ENCODE data around the gene SPAG4.

SPAG4 gene

DNA sequence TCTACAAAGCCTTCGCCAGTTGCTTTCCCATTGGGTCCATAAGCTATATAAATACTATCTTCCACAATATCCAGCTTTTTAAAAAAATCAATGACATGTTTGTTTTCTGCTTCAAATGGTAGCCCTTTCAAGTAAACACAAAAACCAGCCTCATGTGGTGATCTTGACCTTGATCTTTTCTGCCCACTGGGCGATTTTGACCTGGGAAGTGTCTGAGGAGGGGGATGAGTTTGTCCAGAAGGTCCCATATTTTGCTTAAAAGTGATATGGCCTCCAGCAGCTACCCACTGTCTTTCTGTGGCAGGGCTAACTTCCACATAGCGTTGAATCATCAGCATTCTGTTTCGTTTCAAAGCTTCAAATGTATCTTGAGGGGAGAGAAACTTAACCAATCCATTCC, 38.3 kb downstream of the SPAG4 start:
- peaks cover 62% of the 10 kb centered on the region for H3K36me3 ChIP-seq
- no peak overlapping the region for H3K27ac ChIP-seq
- H3K9me3 ChIP-seq (ENCODE audit: severe bottlenecking), result no peaks in the 10 kb centered on the region
- H3K4me3 ChIP-seq (ENCODE audit: low read depth, low read length), result no peak overlapping the region
- DNase-seq, result no peak
- no peaks in the 10 kb centered on the region for H3K27me3 ChIP-seq (ENCODE audit: insufficient read depth, low read depth, severe bottlenecking)
- TF ChIP-seq, protein P1, sequence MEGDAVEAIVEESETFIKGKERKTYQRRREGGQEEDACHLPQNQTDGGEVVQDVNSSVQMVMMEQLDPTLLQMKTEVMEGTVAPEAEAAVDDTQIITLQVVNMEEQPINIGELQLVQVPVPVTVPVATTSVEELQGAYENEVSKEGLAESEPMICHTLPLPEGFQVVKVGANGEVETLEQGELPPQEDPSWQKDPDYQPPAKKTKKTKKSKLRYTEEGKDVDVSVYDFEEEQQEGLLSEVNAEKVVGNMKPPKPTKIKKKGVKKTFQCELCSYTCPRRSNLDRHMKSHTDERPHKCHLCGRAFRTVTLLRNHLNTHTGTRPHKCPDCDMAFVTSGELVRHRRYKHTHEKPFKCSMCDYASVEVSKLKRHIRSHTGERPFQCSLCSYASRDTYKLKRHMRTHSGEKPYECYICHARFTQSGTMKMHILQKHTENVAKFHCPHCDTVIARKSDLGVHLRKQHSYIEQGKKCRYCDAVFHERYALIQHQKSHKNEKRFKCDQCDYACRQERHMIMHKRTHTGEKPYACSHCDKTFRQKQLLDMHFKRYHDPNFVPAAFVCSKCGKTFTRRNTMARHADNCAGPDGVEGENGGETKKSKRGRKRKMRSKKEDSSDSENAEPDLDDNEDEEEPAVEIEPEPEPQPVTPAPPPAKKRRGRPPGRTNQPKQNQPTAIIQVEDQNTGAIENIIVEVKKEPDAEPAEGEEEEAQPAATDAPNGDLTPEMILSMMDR (IDR thresholded peaks at IDR 0.05; ENCODE audit: low read depth, low read length), result no peak

DNA sequence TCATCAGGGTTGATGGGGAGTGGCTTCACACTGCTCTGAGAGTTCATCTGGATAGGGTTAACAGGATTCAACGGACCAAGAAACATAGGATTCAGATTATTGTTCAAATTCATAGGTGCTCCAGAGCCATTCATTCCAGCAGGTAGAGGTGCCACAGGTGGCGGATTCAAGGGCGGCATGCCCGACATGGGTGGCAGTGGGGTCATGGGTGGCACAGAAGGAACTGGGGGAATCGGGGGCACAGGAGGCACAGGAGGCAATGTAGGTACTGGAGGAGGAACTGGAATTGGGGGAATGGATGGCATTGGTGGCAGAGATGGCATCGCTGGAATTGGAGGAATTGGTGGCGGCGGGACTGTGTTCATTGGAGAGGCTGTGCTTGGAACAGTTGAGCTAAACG, 38.8 kb downstream of the SPAG4 start:
- Histone ChIP-seq H3K36me3 (peaks cover 58% of the 10 kb centered on the region), H3K4me3 (ENCODE audit: low read depth, low read length) (no peak overlapping the region), H3K27ac (no peak overlapping the region), H3K9me3 (ENCODE audit: severe bottlenecking) (no peaks in the 10 kb centered on the region), H3K27me3 (ENCODE audit: insufficient read depth, low read depth, severe bottlenecking) (no peaks in the 10 kb centered on the region)
- TF ChIP-seq, protein P1 (IDR thresholded peaks at IDR 0.05; ENCODE audit: low read depth, low read length), result no peak
- no peak for DNase-seq

DNA sequence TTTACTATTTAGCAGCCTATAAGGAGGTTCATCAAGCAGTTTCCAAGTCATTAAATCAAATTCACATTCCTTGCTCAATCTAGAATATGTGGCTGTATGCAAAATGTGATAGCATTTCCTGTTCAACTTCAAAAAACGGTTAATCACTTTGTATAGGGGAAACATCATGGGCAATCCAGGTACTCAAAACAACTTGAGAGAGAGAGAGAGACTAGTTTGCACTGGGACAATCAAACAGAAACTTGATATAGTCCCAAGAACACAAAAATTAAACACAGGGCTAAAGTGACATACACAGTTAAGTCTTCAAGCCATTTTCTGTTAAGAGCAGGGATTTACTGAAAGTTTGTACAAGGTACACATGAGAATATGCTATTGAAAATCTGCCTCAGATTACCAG, 41.6 kb downstream of the SPAG4 start:
- Histone ChIP-seq H3K27ac (no peak overlapping the region), H3K36me3 (peaks cover 48% of the 10 kb centered on the region), H3K27me3 (ENCODE audit: insufficient read depth, low read depth, severe bottlenecking) (no peaks in the 10 kb centered on the region), H3K9me3 (ENCODE audit: severe bottlenecking) (no peaks in the 10 kb centered on the region), H3K4me3 (ENCODE audit: low read depth, low read length) (no peak overlapping the region)
- no peak for DNase-seq
- TF ChIP-seq, protein P1 (IDR thresholded peaks at IDR 0.05; ENCODE audit: low read depth, low read length), result no peak

DNA sequence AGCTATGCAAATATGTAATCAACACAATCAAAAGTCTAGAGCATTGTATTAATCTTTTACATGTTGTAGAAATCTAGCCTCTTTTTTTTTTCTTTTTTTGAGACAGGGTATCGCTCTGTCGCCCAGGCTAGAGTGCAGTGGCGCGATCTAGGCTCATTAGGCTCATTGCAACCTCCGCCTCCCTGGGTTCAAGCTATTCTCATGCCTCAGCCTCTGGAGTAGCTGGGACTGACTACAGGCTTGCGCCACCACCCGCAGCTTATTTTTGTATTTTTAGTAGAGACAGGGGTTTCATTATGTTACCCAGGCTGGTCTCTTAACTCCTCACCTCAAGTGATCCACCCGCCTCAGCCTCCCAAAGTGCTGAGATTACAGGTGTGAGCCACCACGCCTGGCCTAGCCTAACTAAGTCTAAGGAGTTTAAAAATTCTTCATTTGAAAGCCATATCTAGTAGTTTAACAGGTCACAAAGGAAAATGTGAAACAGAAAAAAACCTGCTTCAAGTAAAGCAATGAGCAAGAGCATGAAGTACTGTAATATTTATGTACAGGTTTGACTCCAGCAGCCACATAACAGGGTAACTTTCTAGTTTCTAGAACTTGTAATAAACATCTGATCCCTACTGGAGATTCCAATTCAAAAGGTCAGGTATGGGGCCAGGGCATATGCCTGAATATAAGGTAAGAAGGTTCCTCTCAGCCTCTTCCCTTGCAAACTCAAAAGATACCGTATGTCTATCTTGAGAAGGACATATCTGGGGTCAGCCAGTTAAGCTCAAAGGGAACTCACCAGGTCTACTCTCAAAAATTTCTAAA, 44.7 kb downstream of the SPAG4 start:
- no peak overlapping the region for H3K4me3 ChIP-seq (ENCODE audit: low read depth, low read length)
- H3K27ac ChIP-seq, result no peak overlapping the region
- no peak for DNase-seq
- TF ChIP-seq, protein P1 (IDR thresholded peaks at IDR 0.05; ENCODE audit: low read depth, low read length), result no peak
- H3K9me3 ChIP-seq (ENCODE audit: severe bottlenecking), result no peaks in the 10 kb centered on the region
- no peaks in the 10 kb centered on the region for H3K27me3 ChIP-seq (ENCODE audit: insufficient read depth, low read depth, severe bottlenecking)
- H3K36me3 ChIP-seq, result peaks cover 27% of the 10 kb centered on the region

DNA sequence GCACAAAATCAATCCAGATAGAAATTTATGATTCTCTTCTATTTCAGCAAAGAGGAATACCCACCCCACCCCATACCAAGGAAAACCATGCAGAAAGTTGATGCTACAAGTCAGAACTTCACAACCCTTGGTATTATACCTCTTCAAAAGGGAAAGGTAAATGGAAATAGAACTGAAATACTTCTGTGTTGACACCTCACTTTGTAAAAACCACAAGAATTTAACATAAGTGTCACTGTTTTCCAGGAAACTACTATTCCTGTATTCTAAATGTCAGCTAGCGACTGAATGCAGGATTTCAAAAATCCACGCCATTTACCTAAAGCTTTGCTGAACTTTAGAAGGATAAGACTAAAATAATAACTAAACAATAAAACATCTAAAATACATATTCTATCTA, 45.4 kb downstream of the SPAG4 start:
- Histone ChIP-seq H3K36me3 (peaks cover 26% of the 10 kb centered on the region), H3K4me3 (ENCODE audit: low read depth, low read length) (no peak overlapping the region), H3K27ac (no peak overlapping the region), H3K9me3 (ENCODE audit: severe bottlenecking) (no peaks in the 10 kb centered on the region), H3K27me3 (ENCODE audit: insufficient read depth, low read depth, severe bottlenecking) (no peaks in the 10 kb centered on the region)
- TF ChIP-seq, protein P1 (IDR thresholded peaks at IDR 0.05; ENCODE audit: low read depth, low read length), result no peak
- no peak for DNase-seq

DNA sequence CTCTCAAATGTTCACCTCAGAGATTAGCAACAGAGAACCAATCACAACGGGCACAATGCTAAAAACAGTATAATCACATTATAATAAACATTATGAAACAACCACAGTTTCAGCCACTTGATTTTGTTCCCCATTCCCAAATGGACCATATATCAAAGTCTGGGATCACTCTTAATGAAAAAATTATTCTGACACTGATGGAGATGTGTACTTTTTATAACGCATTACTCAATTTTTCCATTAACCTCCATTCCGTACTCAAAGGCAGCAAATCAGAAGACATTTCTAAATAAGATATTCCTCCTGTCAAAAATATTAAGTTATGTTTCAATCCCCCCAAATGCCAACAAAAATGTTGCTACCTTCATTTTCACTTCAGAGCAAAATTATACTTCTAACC, 46.3 kb downstream of the SPAG4 start:
- Histone ChIP-seq H3K36me3 (peaks cover 22% of the 10 kb centered on the region), H3K4me3 (ENCODE audit: low read depth, low read length) (no peak overlapping the region), H3K27me3 (ENCODE audit: insufficient read depth, low read depth, severe bottlenecking) (no peaks in the 10 kb centered on the region), H3K27ac (no peak overlapping the region), H3K9me3 (ENCODE audit: severe bottlenecking) (no peaks in the 10 kb centered on the region)
- no peak for DNase-seq
- TF ChIP-seq, protein P1 (IDR thresholded peaks at IDR 0.05; ENCODE audit: low read depth, low read length), result no peak

Data from WERI-Rb-1 (cell line).